Caki2 (cell line): ENCODE data around the gene NGEF. TPM values are rescaled to one million over a fixed set of nuclear protein-coding genes. Genes with fewer than 3 reads are reported as not detected.

ENCODE experiments used
- DNase-seq: peaks from one replicate; pipeline ENCODE4 v3.0.0-alpha.2; 2015; ENCODE audit warnings: low read depth
- in situ Hi-C: cut with HindIII; loops from 2 replicates; pipeline ENCODE4 v1.10.0; 2016; ENCODE audit warnings: low sequenced_read_pairs, low pct_unique_long_range_greater_than_20kb, mixed read lengths
- total RNA-seq: library from RNA; depleted of rRNA; stranded (reverse); fragments of >200 nt; shearing (Covaris generic); gene quantifications from 2 replicates; pipeline ENCODE4 v1.2.3, GENCODE V29; 2014; ENCODE audit warnings: low replicate concordance

NGEF gene
- total RNA-seq, 1 experiment from 2014 or later = 72.6 TPM

DNA sequence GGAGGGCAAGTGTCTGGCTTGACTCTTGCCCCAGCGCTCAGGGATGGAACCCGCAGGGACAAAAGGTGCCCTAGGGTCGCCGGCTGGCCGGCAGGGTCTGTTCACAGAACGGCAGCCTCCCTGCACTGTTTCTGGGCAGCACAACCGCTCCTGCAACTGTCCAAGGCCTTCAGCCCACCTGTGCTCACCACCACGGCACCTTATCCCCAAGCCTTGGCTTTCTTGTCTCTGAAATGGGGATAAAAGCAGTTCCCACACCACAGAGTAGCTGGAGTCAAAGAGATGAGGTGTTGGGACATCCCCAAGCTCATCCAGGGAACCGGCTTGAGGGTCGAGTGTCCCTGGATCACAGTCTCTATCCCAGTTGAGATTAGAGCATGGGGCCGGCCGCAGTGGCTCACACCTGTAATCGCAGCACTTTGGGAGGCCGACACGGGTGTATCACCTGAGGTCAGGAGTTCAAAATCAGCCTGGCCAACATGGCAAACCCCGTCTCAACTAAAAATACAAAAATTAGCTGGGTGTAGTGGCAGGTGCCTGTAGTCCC lies 138.3 kb downstream of the NGEF start:
- no peak for DNase-seq
- in situ Hi-C loops = no loop called here

DNA sequence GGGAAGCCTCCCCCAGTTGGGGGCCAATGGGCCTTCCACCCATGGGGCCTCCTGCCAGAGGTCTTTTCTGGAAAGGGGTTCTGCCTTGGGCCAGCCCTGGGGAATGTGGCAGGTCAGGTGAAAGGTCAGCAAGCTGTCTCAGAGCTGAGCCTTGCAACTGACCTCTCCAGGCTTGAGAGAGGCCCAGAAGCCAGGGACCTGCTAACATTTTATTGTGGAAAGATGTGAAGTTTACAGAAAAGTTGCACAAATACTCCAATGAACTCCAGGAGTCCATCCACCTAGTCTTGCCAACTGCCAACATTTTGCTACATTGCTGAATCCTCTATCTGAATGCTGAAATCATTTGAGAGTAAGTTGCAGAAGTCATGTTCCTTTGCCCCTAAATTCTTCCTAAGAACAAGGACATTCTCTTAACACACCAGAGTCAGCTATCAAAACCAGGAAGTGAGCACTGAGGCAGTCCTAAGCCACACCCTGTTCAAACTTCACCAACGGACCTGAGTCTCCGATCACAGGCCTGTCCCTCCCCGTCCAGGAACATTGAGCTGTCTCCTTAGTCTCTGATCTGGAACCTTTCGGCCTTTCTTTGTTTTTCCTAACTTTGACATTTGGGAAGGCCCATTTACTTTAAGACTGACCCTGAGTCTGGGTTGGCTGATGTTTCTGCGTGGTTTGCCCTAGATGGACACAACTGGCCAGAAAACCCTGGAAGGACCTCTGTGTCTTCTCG lies 139.0 kb downstream of the NGEF start:
- DNase-seq = no peak
- in situ Hi-C loops = no loop called here

DNA sequence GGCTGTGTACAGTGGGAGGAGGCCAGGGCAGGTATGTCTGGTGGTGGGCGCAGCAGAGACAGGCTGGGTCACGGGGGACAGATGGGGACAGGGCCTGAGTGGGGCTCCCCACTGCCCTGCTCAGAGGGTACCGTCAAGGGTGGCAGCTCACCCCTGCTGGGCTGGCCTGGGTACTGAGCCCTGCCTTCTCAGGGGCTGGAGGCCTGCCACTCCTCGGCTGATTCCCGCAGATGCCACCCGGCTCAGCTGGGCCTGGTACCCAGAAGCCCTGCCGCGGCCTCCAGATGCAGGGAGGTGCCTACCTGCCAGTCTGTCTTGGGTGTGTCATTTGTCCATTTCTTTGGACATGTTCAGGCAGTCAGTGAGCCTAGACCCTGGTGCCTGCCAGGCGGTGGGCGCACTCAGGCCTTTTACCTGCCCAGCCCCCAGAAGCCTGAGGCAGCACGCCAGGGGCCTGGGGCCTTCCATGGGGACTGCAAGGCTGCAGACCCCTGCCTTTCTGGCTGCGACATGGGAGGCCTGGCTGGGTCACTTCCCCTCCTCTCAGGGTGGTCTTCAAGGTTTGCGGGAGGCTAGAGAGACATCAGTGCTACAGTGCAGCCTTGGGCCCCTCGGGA lies 139.7 kb downstream of the NGEF start:
- in situ Hi-C loops = no loop called here
- DNase-seq = no peak

DNA sequence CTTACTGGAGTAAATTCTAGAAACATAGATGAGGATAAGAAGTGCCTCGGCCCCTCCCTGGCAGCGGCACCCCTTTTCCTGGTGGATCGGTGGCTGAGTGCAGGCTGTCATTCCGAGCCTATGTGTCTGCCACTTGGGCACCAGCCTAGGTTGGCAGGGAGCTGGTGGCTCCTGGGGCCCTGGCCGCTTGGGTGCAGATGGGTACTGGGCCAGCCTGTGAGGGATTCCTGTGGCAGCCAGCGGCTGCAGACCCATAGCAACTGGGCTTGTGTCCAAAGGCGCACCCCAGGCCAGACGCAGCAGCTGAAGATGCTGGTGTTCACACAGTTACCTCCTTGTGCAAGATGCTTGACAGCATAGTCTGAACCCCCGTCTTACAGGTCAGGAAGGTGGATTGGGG lies 140.2 kb downstream of the NGEF start:
- no peak for DNase-seq
- in situ Hi-C loops = no loop called here

DNA sequence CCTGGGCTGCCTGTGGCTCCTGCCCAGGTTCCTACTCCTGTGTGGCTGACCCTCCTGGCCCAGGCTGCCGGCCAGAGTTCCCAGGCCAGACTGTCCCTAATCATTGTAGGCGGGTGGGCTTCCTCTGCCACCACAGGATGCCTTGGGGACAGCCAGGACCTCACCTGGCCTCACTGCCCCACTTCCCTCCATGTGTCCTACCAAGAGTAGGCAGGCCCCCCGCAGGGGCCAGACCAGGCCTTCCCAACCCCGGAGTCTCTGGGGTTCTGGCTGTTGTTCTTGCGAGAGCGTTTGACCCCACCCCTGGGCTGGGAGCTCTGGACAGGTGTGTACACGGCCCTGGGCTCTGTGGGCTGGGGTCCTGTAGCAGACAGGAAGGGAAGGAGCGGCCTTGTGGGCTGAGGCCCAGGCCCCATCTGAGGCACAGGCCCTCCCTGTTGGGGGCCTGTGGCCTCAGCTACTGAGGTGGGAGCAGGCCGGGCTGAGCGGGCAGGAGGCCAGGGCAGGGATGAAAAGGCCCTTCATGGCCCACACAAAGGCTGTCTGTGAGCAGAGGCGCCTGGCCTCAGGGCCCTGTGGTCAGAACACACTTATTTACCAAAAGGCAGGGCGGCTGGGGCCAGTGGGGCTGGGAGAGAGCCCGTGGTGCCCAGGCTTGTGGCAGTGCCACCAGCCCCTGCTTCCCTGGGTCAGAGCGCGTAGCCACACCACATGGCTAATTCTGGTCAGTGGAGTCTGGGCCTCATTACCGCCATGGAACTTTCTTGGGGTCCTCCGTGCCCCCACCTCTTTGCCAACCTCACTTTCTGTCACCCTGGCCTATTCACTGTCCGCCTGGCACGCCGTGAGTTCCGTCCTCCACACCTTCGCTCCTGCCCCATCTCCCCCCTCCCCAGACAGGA lies 141.0 kb downstream of the NGEF start:
- in situ Hi-C loops = no loop called here
- DNase-seq = no peak

DNA sequence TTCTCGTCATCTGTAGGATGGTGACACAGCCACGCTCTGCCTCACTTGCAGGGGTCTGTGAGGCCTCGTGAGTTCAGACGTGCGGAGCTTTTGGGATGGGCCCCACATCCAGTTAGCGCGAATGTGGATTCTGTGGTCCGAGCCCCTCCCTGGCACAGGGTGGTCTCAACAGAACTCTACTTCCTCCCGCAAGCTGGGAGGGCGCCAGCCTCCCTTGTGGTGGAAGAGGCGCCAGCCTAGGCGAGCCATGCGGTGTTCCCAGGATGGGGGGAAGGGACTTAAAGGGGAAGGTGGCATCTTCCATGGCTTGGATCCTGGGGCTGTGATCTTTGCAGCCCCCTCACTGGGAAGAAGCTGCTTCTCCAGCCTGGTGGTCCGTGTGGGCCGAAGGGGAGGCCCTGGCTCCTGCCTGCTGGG lies 141.6 kb downstream of the NGEF start:
- in situ Hi-C loops = no loop called here

DNA sequence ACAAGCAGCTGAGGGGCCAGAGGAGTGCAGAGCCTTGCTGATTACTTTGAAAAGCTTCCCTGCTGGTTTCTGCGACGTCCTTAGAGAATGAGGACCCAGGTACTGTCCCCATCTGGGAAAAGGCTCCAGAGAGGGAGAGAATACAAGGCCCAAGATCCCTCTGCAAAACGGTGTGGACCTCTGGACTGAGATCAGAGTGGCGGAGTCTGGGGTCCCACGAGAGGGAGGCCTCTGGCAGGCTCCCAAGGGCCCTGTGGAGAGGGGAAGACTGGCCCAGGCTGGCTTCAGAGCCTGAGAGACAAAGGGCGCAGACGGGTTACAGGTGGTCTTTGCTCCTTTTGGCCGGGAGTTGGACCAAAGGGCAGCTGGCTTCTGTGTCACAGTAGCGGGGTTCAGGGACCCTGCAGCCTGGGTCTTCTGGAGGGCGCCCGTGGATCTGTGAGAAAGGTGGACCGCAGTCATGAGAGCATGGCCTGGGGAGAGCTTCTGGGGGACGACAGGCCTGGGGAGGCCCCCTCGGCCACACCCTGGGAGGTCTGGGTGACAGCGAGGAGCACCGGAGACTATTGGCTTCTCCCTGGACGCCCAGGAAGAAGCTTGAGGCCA lies 142.2 kb downstream of the NGEF start:
- in situ Hi-C loops = no loop called here

More for the DNA sequence above, 141.6 kb downstream of the NGEF start:
- no peak for DNase-seq

DNA sequence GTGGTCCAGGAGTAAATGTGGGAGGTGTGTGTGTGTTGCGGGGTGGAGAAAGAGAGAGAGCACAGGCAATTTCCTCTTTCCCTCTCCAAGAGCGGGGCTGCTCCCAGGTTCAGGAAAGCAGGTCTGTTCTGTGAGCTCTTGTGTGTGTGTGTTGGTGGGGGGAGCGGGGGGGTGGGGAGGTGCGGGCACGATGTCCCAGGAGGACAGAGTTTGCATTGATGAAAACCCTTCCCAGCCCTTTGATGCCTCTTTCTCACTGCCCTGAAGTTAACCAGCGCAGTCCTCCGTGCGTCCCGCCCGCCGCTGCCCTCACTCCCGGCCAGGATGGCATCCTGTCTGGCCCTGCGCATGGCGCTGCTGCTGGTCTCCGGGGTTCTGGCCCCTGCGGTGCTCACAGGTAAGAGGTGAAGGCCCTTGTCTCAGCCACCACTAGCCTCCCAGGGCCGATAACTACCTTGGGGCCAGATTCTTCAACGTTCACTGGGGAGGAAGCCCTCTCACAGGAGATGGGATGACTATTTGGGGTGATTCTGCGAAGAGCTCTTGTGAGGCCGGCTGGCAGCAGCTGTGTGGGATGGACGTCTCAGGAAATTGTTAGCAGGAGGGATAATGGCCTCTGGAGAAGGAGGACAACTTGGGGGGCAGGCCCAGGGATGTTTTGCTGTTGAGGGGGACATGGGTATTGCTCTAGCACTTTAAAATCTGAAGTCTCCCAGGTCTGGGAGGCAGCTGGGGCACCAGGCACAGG lies 142.9 kb downstream of the NGEF start, which contains the start of gene SNORC:
SNORC (plus strand) TSS at position 247 of the 748 bp plus-strand sequence; CDS start at position 325, 78 bp downstream.
- in situ Hi-C loops = no loop called here
- DNase-seq = no peak

More for the DNA sequence above, 142.2 kb downstream of the NGEF start:
- no peak for DNase-seq

DNA sequence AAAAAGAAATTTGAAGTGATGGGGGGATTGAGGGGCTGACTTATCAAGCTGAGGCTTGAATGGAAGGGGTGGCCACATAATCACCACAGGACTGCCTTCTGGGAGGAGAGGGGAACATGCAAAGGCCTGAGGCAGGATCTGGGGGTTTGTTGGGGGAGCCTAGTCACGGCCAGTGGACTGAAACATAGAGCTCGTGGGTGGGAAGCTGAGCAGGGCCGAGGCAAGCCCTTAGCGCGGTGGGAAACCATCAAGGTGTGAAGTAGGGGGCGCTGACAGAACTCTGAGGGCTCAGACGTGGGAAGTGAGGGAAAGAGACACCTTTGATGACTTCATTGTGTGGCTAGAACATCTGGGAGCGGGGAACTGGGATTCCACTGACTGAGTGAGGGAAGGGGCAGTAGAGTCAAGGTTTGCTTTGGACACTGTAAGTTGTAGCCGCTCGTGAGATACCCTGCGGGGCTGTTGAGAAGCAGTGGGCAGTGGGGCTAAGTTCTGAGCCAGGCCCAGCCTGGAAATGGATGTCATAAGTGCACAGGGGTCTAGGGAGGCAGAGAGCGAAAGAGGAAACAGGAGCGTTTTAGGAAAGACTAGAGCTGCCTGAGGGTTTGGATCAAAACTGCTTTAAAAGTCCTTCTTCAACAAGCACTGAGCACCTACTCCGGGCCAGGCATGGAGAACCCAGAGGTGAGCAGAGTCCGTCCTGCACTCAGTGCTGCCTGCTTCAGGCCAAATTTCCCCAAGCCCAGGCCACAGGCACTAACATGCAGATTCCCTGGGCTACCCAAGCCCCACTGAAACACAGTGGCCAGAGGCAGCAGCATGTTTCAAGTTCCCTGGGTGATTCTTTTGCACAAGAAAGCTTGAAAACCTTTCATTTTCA lies 143.7 kb downstream of the NGEF start:
- in situ Hi-C loops = no loop called here
- no peak for DNase-seq

DNA sequence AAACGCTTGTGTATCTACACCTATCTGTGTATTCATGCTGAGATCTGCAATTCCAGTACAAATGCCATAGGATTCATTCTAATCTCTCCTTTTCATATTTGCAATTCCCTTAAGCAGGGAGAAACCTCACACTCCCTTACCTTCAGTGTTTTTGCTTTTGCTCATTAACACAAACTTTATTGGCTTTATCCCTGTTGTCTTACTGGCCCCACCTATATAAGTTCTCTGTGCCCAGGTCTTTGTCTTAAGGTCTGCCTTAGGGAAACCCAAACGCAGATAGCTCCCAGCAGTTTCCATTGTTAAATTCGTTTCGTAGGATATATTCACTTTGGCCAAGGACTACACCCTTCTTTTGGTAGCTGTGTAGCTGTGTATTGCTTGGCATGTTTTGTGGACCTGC lies 147.0 kb downstream of the NGEF start:
- DNase-seq = no peak
- in situ Hi-C loops = no loop called here

DNA sequence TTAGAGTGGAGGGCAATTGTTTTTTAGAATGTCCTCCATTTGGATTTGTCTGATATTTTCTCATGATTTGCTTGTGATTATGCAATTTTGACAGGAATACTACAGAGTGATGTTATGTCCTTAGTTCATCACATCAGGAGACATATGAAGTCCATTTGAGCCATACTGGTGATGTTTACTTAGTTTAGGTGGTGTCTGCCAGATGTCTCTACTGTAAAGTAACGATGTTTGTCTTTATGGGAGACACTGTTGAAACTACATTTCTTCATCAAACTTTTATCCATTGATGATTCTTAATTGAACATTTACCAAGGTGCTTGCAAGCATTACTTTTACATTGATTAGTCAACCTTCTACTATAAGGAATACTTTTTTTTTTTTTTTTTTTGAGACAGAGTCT lies 147.9 kb downstream of the NGEF start:
- no peak for DNase-seq
- in situ Hi-C loops = no loop called here

DNA sequence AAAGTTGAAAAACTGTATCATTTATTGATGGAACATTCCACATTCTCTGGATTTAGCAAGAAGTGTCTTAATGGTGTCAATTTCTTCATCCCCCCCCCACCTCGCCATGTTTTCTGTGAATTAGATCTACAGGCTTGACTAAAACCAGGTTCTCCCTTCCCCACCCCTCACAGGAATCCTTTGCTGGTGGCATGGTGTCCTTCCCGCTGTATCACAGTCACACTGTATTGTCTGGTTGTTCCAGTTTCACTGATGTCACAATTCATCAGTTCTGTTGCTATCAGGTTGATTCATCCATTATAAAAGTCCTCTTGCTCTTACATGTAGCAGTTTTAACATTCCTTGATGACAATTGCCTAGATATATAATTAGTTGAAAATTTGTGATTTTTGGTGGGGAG lies 149.1 kb downstream of the NGEF start:
- no peak for DNase-seq
- in situ Hi-C loops = no loop called here

DNA sequence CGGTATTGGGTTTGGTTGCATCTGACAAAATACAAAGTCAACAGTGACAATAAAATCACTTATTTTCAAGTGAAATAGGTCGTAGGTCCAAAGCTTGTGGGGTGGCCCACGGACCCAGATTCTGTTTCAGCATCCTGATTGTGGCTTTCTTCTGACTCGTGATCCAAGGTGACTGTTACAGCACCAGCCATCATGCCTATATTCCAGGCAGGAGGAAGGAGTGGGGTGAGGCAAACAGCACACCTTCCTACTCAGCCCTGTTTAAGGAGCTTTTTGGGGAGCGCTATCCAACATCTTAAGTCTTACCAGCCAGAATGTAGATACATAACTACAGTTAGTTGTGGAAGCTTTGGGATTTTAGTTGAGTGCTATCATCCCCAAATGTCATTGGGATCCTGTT lies 151.7 kb downstream of the NGEF start:
- no peak for DNase-seq
- in situ Hi-C loops = no loop called here

DNA sequence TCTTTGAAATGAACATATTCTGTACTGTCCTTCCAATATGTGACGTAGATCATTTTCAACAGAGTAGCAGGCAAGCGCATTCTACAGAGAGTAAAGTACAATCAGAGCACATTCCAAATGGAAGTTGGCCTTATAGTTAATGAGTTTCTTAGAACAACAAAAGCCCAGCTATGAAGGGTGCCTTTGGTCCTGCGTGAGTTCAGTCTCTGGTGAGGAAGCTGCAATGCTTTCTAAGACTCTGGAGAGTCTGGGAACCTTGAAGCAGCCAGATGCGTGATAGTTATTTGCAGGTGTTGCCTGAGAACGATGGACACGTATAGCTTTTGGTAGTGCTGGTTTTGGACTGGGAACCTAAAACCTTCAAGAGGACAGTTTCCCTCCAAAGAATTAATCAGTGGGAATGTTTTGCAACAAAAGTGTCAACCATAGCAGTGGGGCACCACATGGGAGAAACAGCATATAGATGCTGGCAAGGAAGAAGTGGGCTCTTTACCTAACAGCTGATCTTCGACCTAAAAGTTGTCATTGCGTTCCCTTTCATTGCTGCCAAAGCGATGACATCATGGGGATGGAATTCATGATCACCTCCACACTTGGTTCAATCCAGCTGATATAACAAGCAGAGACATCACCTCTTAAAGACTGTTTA lies 152.3 kb downstream of the NGEF start:
- DNase-seq = no peak
- in situ Hi-C loops = no loop called here

DNA sequence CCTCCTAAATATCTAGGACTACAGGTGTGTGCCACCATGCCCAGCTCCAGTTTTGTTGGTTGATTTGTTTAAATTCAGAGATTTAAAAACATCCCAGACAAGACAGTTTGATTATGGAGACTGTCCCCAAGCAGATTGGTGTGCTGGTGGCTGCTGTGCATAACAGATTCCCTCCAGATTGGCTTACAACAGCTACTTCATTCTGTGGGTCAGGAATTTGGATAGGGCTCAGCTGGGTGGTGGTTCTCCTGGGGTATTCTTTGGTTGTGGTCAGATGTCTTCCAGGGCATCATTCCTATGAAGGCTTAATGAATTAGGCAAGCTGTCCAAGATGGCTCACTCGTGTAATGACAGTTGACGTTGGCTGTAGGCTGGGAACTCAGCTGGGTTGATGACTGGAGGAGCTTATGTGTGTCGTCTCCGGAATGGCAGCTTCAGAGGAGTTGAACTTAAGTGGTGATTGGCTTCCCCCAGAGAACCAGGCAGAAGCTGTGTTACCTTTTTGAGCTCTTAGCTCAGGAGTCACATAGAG lies 153.6 kb downstream of the NGEF start:
- in situ Hi-C loops = no loop called here
- no peak for DNase-seq

DNA sequence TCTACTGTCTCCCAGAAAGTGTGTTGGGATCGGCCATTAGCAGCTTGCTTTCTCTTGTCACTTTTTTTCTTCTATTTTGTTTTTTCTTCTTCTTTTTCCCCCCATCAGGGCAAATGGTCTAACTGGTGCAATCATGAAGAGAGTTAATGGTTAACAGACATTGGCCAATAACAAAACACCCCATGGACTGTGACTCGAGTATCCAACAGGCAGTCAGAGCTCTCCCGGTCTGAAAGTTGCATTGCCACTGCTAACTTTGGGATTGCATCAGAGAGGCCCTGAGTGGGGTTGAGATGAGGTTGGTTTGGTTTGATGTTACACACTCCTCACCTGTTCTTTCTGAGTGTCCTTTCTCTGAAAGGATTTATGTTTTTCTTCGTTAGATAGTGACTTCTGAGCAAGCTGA lies 155.9 kb downstream of the NGEF start:
- peak; percentile 92 for DNase-seq
- in situ Hi-C loops = no loop called here
